ENCODE results near the gene KCNG1.
A peak's percentile ranks its signal among the peaks of the same experiment; 100 is the strongest.
"Not testable (repeated sequence)": the region's sequence is repeated elsewhere in the genome, so short reads cannot be mapped to it uniquely, and the experiment has no call there.

The KCNG1 gene

DNA sequence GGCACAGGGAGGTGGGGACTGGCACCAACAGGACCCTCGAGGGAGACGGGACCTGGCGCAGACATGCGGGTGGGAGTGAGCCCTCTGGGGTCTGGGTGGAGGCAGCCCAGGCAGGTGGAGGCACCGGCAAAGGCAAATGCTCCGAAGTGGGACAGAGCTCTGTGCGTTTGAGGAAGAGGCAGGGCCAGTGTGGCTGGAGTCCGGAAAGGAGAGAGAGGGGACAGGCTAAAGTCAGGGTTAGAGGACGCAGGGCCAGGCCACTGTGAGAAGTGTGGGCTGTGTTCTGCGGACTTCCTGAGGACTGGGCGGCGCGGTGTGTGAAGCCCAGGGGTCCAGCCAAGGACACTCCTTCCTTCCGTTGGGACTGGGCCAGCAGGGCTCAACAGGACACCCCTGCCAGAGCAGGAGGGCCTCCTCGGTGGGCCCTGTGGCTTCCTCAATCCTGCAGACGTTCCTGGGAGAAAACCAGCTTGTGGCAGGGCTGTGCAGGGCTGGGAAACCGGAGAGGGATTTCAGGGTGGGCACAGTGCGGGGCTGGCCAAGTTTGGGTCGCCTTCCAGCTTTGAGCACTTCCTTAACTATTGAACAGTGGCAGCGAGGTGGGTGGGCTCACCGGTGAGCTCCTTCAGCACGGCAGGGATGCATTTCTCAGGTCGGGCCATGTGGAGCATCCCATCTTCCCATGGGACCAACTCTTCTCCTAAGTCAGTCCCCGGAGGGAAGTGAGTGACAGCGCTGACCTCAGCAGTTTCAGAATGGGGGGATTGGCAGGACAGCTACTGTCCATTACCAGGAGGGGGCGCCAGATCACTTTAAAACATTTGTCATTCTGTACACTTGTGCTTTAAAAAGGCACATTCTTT is 41.8 kb downstream of the KCNG1 start:
- DNase-seq: no peak

DNA sequence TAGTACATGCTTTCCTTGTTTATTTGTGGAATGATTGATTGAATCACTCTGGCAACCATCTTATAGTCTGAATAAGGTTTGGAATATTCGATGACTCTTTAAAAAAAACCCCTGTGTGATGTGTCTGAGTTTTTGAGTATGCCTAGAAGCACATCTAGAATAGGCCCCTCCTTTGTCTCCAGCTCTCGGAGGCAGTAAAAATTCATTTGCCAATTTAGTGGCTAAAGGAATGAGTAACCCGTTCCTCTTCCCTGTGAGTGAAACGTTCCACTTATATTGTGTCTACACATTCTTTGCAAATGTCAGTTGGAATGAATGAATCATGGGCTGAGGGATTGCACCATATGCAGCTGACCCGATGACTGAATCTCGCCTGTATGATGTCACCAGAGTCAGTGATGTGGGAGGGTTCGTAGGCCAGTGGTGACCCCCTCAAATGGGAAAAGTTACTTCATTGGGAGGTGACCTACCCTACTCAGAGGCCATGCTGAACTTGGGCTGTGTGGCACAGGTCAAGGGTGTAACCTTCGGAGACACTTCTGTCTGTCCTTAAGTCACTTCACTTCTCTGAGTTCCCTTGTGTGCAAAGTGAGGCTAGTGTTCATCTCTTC is 42.7 kb downstream of the KCNG1 start:
- DNase-seq: no peak

DNA sequence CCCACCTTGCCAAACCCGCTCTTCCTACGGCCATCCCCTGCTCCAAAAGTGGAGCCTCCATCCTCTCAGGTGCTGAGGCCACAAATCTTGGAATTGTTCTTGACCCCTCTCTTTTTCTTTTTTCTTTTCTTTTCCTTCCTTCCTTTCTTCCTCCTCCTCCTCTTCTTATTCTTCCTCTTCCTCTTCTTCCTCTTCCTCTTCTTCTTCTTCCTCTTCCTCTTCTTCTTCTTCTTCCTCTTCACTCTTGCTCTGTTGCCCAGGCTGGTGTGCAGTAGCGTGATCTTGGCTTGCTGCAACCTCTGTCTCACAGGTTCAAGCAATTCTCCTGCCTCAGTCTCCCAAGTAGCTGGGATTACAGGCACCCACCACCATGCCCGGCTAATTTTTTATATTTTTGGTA is 44.4 kb downstream of the KCNG1 start:
- DNase-seq: not testable (repeated sequence)

DNA sequence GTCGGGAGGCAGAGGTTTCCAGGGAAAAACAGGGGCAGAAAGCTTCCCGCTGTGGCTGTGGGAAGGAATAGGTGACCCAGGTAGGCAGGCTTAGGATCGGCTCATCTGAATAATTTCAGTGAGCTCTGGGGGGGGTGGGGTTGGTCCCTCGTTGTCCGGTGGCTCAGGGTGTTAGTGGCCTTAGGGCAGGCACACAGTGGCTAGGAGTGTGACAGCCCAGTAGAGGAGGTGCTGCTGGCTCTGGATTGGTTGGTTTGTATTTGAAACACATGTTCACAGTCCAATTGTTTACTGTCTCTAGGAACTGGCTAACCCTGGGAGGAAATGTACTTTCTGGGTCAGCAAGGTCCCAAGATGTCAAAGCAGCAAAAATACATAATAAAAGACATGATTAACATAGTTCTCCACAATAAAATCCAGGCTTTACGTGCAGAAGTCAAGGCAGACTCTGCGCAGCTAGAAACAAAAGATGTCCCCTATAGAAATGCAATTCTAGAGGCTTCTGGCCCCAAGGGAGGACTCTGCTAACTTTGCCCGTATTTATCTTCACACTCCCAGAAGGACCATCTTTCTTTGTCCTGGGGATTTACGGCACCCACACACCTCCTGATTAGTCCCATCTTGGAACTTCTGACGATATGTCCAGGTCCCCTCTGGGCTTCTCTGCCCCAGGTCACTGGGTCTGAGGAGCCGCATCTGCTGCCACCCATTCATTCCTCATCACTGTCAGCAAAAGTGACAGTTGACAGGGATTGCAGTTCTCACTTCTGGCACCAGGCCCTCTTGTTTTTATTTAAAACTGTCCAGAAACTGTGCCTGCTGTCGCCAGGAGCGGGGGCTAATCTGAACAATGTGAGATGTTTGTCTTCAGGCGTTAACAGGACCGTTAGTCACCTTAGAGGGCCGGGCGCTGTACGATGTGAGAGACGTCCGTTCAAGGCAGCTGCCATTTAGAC is 45.6 kb downstream of the KCNG1 start:
- DNase-seq: no peak

DNA sequence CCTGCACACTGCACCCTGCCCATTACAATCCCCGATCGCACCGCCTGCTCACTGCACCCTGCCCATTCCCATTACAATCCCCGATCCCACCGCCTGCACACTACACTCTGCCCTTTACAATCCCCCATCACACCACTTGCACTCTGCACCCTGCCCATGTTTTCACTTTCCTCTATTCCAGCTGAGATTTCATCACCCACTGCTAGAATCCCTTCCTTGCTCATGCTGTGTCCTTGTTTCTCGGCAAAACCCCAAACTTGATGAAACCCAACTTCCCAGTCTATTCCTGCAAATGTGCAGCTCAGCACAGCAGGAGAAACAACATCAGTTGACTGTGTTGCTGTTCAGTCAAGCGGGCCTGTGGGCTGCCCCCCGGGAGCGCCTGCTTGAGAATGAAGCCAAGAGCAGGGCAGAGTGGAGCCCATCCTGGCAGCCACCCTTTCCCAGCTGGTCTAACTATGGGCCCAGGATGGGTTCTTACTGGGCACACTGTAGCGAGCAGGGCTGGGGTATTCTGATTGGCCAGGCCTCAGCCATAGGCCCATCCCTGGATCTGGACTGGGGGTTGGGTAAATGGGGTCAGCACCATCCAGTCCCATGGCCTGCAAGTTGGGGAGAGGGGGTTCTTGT is 47.1 kb downstream of the KCNG1 start:
- DNase-seq: no peak

DNA sequence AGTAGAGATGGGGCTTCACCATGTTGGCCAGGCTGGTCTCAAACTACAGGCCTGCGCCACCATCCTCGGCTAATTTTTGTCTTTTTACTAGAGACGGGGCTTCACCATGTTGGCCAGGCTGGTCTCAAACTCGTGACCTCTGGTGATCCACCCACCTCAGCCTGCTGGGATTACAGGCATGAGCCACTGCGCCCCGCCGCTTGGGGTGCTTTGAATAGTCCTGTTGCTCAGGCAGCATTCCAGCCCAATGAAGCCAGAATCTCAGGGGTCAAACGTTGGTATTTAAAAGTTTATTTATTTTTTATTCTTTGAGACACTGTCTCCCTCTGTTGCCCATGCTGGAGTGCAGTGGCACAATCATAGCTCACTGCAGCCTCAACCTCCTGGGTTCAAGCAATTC is 53.0 kb downstream of the KCNG1 start:
- DNase-seq: no peak

DNA sequence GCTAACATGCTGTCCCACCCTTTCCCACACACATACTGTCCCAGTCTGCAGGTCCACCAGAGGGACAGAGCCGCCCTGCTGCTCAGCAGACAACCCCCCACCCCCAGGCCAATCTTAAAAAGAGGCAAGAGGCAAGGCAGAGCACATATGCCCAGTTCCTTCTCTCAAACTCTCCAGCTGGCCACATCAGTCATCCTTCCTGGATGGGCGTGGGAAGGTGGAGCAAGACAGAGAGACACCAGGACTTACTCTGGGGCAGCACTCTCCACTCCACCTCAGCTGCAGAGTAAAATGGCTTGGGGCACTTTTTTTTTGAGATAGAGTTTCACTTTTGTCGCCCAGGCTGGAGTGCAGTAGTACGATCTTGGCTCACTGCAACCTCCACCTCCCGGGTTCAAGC is 53.5 kb downstream of the KCNG1 start:
- no peak for DNase-seq

DNA sequence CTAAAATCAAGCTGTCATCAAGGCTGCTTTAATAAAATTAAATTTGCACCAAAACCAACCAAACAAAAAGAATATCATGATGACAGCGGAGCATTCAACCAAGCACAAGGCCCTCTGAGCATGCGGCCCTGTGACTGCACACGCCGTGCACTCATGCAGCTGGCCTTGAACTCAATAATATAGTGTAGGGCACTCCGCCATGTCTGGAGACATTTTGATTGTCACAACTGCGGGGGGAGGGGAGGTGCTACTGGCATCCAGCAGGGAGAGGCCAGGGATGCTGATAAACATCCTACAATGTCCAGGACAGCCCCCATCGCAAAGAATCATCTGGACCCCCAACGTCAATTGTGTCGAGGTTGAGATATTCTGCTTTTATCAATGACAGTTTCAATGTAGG is 54.6 kb downstream of the KCNG1 start:
- DNase-seq: no peak

DNA sequence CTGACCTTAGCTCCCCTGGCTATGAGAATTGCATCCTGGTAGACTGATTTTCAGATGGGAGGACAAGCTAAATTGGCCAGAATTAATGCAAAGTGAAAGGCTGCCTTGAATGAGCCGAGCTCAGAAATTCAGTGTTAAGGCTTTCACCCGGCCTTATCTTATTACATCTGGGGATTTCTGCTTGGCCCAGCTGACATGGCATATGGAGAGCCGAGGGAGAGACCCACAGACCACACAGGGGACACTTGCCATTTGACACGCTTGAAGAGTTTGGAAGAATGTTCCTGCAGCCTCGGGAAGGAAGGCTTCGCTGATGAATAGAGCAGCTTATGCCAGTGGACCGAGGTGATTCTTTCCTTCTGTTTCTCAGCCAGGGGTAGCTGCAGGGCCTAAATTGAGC is 55.3 kb downstream of the KCNG1 start:
- no peak for DNase-seq

DNA sequence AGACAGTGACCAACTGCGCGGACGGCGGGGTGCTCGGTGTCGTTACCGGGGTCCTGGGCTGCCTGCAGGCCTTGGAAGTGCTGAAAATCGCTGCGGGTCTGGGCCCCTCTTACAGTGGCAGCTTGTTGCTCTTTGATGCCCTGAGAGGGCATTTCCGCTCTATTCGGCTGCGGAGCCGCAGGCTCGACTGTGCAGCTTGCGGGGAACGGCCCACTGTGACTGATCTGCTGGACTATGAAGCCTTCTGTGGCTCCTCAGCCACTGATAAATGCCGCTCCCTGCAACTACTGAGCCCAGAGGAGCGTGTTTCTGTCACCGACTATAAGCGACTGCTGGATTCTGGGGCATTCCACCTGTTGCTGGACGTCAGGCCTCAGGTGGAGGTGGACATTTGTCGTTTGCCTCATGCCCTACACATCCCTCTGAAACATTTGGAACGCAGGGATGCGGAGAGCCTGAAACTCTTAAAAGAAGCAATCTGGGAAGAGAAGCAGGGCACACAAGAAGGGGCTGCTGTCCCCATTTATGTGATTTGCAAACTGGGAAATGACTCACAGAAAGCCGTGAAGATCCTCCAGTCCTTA is 63.3 kb downstream of the KCNG1 start:
- no peak for DNase-seq

DNA sequence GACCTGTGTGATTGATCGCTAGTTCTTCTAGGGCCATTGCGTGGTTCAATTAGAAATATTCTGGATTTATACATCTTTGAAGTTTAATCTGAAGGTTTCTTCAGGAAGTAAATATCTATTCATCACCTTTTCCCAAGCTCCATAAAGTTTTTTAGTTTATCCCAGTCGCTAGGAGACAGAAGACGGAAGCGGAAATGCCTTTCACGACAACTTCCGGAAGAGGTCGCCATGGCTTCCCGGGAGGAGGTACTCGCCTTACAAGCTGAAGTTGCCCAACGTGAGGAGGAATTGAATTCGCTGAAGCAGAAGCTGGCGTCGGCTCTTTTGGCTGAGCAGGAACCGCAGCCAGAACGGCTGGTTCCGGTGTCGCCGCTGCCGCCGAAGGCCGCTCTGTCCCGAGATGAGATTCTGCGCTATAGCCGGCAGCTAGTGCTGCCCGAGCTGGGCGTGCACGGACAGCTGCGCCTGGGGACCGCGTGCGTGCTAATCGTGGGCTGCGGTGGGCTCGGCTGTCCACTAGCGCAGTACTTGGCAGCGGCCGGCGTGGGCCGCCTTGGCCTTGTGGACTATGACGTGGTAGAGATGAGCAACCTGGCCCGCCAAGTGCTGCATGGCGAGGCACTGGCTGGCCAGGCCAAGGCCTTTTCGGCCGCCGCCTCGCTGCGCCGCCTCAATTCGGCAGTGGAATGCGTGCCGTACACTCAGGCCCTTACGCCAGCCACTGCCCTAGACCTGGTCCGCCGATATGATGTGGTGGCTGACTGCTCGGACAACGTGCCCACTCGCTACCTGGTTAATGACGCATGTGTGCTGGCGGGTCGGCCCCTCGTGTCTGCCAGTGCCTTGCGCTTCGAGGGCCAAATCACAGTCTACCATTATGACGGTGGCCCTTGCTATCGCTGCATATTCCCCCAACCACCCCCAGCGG is 64.0 kb downstream of the KCNG1 start, which contains the start of gene MOCS3:
TSS of gene MOCS3 (plus strand) at position 204 of the 928 bp plus-strand sequence. CDS start at position 229, 25 bp downstream.
- DNase-seq: peak; percentile 61 to 85

DNA sequence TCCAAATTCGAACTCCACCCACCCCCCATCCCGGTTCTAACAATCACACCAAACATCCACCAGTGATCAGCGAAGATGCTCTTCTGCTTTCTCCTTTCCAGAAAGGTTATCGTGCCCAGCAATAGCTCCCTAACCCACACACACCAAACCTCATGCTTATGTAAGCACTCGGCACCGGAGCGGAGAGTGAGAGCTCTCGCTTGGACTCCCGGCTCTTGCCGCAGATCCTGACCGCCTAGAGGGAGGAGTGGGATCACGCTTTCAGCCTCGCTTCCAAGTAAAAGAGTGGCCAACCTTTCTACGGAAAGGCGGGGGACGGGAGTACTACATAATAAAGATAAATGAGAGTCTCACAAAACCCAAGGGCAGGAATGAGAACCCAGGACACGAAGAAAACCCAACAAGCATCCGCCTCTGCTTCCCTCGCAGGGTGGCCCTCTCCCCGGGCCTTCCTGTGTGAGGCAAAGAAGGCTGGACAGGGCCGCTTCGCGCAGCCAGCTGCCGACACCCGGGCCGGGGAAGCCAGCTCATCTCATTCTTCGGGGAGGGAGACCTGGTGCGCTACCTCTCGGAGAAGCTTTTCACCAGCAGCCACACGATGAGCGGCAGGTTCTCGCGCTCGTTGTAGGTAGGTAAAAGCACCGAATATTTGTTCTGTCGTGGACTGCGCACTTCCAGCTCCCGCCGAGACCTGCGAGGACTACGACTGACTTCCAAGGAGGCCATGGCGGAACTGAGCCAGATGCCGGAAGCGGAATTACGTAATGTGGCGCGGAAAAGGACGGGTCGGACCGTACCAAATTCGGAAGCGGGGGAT is 64.9 kb downstream of the KCNG1 start, which contains the start of gene DPM1:
TSS of gene DPM1 (minus strand) at position 735 of the 817 bp plus-strand sequence. CDS start at position 726, 9 bp downstream.
- peak; percentile 0 to 61 for DNase-seq

DNA sequence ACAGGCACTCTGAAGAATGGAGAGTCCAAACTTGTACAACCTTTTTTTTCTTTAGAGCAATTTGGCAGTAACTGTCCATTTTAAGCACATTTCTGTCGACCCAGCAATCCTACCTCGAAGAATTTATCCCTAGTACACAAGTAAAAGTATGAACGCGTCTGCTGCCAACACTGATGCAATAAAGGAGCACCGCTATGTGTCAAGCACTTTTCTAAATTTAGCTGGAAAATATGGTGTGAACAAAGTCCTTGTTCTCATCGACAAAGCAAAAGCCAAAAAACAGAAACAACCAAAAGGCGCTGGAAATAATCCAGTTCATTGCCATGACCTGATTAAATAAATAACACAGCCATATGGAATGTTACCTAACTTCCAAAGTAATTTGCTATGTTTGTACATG is 65.6 kb downstream of the KCNG1 start:
- DNase-seq: no peak

DNA sequence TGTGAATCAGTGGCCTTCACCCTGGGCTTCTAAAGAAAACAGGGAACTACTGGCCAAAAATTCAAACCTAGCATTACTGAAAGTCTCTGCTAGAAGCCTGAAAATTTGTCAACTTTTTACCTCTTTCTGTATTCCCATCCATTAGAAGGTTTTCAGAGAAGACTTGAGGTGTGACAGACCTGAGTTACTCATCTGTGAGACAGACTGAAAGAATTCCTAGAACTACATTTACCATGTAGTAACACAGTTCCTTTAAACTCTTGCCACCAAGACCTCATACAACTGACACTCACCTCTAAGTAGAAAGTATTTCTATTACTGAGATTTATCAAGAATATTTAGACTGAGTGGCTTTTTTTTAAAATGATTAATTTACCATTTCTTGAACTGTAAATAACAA is 69.1 kb downstream of the KCNG1 start:
- DNase-seq: no peak
